HG03097 (cell line): ENCODE measurements around the gene ARHGAP18.

Source experiments
- ATAC-seq: cut with Tn5 transposase; IDR thresholded peaks from one replicate; pipeline ENCODE4 v1.9.1; 2021; ENCODE audit not compliant: unreplicated experiment, low FRiP score

Gene ARHGAP18

GRCh38 chr6:129672881-129673631 lies 36.9 kb downstream of the ARHGAP18 start:
- ATAC-seq: peak; percentile 69

GRCh38 chr6:129672341-129672682 lies 37.7 kb downstream of the ARHGAP18 start:
- ATAC-seq: peak; percentile 4

- peak; percentile 53 for ATAC-seq
Observed at GRCh38 chr6:129671442-129672340, 38.3 kb downstream of the ARHGAP18 start.

GRCh38 chr6:129670634-129671033 lies 39.3 kb downstream of the ARHGAP18 start:
- no peak for ATAC-seq

- no peak for ATAC-seq
Observed at GRCh38 chr6:129667621-129668020, 42.4 kb downstream of the ARHGAP18 start.

- ATAC-seq: no peak
Observed at GRCh38 chr6:129667034-129667433, 42.9 kb downstream of the ARHGAP18 start.

- no peak for ATAC-seq
Observed at GRCh38 chr6:129665555-129665954, 44.4 kb downstream of the ARHGAP18 start.

GRCh38 chr6:129663531-129663930 lies 46.4 kb downstream of the ARHGAP18 start:
- ATAC-seq: no peak

GRCh38 chr6:129662980-129663431 lies 47.0 kb downstream of the ARHGAP18 start:
- ATAC-seq: no peak

- peak; percentile 46 for ATAC-seq
Observed at GRCh38 chr6:129662406-129662766, 47.6 kb downstream of the ARHGAP18 start.

GRCh38 chr6:129661536-129662405 lies 48.2 kb downstream of the ARHGAP18 start:
- ATAC-seq: peak; percentile 13

GRCh38 chr6:129660346-129660676 lies 49.7 kb downstream of the ARHGAP18 start:
- no peak for ATAC-seq

GRCh38 chr6:129659590-129660345 lies 50.2 kb downstream of the ARHGAP18 start:
- no peak for ATAC-seq

GRCh38 chr6:129659167-129659566 lies 50.8 kb downstream of the ARHGAP18 start:
- no peak for ATAC-seq

- ATAC-seq: no peak
Observed at GRCh38 chr6:129657483-129657882, 52.5 kb downstream of the ARHGAP18 start.

GRCh38 chr6:129655334-129655733 lies 54.6 kb downstream of the ARHGAP18 start:
- no peak for ATAC-seq

- ATAC-seq: no peak
Observed at GRCh38 chr6:129653746-129654145, 56.2 kb downstream of the ARHGAP18 start.

GRCh38 chr6:129653229-129653628 lies 56.7 kb downstream of the ARHGAP18 start:
- ATAC-seq: no peak

GRCh38 chr6:129651291-129651691 lies 58.7 kb downstream of the ARHGAP18 start:
- ATAC-seq: no peak

GRCh38 chr6:129648819-129649491 lies 61.0 kb downstream of the ARHGAP18 start:
- no peak for ATAC-seq
